Activated T-helper 9 cell treated with anti-CD3 and anti-CD28 coated beads, Interleukin-2, amount 50 U/mL, for 16 hours (primary cell): ENCODE measurements around the gene RSRC1.
"Not testable (repeated sequence)": the region's sequence is repeated elsewhere in the genome, so short reads cannot be mapped to it uniquely, and the experiment has no call there.

Experiments
- DNase-seq: peaks from one replicate; pipeline ENCODE4 v3.0.0-alpha.2; 2020; ENCODE audit warnings: low read depth

The RSRC1 gene

DNA sequence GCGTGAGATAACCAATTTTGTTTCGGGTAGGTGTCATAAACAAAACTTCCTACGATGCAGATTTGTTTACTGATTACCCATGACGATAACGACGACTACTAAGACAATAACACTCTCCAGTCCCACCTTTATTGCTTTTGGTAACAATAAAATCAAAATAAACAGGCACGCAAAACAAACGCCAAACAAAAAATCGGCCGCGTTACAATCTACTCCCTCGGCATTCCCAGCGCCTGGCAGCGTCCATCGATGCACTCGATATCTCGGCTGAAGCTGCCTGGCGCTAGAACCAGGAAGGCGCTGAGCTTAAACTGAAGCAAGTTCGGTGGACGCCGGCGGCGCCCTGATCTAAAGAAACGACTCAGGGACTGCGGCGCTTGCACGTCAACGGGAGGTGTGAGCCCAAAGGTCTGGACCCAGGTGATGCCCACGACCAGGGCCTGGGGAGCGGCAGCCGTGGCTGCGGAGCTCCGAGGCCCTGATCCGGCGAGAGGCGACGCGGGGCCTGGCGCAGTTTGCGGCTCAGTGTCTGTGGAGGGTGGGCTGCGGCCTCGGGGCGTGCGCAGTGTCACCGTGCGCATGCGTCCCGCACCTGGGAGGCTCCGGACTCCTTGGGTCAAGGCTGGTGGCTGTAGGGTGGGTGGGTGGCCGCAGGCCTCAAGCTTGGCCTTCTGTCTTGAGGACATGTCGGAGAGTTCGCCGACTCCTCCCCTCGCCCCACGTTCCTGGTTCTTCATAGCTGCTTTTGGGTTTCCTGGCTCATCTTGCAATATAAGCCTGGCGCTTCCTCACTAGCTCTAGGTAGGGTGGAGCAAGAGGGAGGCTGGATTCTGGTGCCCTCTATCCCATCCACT is at the start of gene RSRC1:
Gene RSRC1, plus strand, starts transcription at position 286 of the 854 bp plus-strand sequence. CDS start 12,016 bp downstream, outside the sequence.
- peak; percentile 54 for DNase-seq

DNA sequence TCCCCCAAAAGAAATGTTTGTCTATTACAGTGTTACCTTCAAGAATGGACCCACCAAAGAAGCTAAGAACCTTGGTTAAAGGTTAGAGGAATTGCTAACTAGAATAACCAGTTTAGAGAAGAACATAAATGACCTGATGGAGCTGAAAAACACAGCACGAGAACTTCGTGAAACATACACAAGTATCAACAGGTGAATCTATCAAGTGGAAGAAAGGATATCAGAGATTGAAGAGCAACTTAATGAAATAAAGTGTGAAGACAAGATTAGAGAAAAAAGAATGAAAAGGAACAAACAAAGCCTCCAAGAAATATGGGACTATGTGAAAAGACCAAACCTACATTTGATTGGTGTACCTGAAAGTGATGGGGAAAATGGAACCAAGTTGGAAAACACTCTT is 44.3 kb upstream of the RSRC1 start:
- DNase-seq: not testable (repeated sequence)

DNA sequence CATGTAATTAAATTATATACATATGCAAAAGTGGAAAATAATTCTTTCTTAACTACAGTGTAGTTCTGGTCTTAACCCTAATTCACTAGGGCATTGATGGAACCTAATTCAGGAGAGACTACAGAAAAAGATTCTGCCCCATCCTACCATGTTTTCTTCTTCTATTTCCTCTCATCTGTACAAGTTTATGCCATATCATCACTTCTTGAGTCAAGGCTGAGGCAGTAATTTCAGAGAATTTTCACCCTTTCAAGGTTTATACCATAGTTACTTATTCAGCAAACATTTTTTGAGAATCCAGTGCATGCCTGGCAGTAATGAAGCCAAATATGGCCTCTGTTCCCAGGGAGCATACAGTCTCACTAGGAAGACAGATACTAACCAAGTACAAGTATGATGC is 37.1 kb upstream of the RSRC1 start:
- no peak for DNase-seq

- no peak for DNase-seq
These were observed 35.3 kb upstream of the RSRC1 start for GRCh38 chr3:158074591-158074990.

DNA sequence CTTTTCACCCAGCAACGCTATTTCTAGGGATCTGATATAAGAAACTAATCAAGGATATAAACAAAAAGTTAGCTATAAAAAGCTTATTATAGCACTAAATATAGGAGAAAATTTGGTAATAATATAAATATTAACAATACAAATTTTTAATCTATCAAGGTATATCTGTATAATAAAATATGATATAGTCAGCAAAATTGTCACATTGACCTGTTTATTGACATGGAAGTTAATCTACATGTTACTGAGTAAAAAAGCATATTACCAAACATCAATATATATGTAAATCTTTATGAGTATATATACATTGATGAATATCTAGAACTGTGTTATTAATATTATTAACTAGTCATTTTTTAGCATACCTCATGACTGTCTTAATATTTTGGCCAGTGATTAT is 30.3 kb upstream of the RSRC1 start:
- DNase-seq: no peak

GRCh38 chr3:158084651-158085050 is 25.2 kb upstream of the RSRC1 start:
- DNase-seq: no peak

- no peak for DNase-seq
These were observed 24.5 kb upstream of the RSRC1 start for GRCh38 chr3:158085358-158085757.

GRCh38 chr3:158085931-158086330 is 24.0 kb upstream of the RSRC1 start:
- no peak for DNase-seq

DNA sequence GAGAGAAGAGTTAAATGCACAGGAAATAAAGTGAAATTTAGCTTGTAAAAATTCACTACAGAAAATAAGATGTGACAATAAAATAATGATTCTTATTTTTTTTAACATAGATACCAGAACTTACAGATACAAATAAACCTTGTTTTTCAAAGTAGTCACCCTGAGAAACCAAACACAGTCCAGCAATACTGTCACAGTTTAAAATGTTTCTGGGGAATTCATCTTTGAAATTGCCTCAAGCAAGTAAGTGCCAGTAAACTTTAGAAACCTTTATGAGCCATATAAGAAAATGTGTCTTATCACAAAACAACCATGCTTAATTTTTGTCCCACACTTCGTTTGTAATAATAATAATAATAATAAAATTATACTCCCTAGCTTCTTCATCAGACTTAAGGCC is 23.5 kb upstream of the RSRC1 start:
- no peak for DNase-seq

- no peak for DNase-seq
These were observed 23.1 kb upstream of the RSRC1 start for GRCh38 chr3:158086776-158087175.

GRCh38 chr3:158091531-158091930 is 18.4 kb upstream of the RSRC1 start:
- DNase-seq: no peak

DNA sequence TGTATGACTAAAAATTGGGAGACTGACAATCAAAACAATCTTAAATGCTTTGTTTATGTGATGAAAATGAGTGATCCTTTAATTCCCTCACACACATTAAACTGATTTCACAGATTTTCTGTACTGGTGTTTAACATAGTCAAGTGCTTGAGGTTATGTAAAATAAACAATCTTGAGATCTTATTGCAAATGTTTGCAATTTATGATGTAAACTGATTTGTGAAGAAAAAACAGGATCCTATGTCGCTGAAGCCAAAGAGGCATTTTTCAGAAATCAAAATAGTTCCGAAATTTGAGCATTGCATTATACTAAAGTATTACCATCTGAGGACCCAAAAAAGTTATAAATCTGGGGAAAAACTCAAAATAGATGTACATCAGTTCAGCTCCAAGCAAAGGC is 16.4 kb upstream of the RSRC1 start:
- no peak for DNase-seq

GRCh38 chr3:158094235-158095110 is 15.4 kb upstream of the RSRC1 start:
- no peak for DNase-seq

DNA sequence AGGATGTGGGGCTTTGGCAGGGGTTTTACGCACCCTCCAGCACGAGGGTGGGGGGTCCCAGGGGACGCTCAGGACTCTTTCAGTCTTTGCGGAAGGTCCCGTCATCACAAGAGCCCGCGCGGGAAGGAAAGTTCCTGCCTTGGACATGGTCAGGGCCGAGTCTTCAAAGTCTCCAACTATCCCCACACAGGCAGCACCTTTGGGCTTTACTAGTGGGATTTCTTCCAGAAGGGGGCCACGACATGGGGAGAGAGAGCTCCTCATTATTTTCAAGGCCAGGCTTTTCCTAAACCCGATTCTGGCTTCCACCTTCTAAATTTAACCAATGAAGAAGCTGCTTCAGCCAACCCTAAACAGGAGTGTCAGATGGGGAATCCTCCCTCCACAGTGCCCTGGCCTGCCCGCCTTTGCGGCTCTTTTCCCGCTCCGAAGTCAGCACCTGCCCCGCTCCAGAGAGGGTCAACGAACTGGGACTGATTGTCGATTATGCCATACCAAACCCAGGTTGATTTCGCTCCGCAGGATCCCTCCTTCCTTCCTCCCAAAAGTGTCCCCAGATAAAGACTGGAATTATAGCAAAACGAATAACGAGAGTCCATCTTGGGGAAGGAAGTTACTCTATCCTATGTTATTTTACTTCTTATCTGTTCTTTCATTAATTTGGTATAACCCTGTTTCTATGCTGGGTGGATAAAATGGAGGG is 14.6 kb upstream of the RSRC1 start:
- DNase-seq: no peak

DNA sequence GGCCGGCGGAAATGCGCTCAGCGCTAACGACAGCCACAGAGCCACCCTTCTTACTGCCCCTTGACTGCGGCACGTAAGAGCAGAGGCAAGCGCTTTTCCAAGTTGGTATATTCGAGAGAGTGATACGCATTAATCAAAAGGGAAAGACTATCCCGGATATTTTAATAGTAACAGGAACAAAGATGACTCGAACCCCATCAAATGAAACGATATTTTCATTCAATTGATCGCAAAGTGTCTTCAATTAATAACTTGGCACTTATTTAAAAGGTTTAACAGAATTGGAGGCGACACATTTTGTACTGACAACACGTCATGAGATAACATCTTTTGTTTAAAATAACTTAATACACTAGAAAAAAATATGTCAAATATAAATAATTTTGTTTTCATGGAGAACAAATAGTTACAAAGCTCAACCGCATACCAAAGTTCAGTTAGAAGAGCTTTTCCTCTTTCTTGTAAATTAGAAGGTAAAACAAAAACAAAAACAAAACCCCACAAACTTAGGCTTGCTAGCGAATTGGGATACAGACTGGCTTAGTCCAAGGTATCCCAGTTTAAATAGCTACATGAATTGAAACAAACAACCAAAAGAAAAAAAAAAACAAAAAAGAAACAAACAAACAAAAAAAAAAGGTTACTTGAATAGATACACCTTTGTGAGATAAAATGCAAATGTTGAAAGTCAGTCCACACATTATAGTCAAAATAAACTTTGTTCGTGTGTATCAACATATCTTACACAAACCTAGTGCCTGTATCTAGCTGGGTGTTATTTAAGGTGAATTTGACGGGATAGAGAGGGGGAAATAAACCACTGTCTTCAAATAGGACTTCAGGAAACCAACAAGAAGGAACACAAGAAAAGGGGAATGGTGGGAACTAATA is 13.8 kb upstream of the RSRC1 start:
- no peak for DNase-seq

DNA sequence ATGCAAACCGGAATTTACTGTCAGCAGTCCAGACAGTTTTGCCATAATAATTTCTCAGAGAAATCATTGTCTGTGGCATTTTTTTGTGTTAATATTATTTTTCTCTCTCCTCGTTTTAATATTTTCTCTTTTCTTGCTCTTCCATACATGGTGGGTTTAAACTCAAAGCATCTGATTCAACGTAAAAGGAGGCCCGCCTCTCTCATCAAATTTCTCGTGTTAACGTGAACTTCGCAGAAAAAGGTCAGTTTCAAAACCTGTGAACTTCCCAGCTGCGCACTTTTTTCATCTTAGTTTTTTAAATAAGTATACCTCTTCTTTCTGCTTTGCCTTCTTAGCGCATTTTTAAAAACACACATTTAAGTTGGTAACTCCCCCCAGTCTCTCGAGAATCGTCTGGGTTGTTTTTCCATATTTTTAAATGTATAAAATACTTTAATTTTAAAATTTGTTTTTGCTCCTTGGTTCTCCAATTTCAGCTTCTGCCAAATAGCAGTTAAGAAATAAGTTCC is 12.8 kb upstream of the RSRC1 start:
- no peak for DNase-seq

DNA sequence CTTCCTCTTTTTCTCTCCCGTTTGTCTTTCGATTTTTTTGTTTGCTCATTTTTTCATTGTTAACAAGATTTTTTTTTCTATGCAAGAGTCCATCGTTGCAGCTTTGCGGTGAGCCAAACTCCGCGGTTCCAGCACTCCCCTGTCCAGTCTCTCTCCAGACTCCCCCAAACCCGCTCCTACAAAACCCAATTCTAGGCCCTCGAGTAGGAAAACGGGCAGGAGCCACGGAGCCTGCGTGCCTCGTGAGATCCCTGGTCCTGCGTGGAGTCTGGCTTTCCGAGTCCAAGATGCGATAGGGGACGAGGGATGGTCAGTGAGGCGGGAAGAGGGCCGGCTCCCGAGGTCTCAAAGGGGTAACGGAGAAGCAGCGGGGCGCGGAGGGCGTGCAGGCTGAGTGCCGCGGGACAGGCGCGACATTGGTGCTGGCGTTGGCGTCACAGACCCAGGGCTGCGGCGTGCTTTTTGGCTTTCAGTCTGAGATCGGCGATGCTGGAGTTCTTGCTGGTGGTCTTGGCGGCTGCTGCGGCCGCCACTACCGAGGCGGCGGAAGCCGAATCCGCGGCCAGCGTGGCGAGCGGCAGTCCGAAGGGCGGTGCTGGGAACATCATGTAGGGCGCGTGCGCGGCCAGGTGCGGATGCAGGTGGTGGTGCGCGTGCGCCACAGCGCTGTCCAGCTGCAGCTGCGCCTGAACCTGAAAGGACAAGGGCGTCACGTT is 12.1 kb upstream of the RSRC1 start:
- peak; percentile 51 for DNase-seq

GRCh38 chr3:158098309-158098639 is 11.6 kb upstream of the RSRC1 start:
- DNase-seq: no peak

DNA sequence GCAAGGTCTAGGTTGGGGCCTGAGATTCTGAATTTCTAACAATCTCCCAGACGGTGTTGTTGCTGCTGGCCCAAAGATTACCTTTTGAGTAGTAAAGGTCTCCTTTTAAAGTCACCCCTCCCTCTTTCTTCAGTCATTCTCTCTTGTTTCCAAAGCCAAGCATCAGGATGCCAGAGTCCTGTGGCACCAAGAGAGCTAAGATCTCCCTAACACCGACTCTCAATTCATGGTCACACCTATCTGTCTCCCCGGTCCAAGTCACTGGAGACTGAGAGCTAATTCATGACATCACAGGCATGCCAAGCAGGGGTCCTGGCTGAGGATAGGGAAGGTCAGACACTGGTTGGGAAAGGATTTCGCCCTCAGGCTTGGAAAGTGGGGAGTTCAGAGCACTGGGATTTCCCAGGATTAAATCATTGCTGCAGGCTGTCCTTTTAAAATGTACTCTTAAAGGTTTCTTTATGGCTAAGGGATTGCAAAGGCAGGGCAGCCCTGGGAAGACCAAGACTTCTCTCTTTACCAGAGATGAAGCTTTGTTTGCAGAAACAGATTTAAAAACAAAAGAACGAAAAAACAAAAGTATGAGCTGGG is 11.0 kb upstream of the RSRC1 start:
- DNase-seq: no peak

DNA sequence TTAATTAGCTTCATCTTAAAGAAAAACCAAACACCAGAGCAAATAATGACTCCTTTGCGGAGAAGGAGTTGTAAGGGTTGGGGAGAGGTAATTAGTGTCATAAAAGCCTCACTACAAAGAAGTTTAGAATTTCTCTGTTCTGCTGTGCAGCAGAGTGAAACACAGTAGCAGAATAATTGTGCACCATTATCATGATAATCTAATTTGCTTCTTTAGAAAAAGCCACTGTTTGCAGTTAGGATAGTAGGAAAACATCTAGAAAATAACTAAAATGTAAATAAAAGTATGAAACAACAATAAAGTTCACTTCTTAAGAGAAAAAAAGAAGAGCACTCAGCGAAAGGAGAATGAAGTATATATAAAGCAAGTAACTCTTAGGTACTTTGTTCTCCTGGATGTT is 9.2 kb upstream of the RSRC1 start:
- no peak for DNase-seq
